Fibroblast of lung (primary cell): Measurements from ENCODE around the gene CD82. TPM values are rescaled to one million over a fixed set of nuclear protein-coding genes. Genes with fewer than 3 reads are reported as not detected.
"Not testable (repeated sequence)": the region's sequence is repeated elsewhere in the genome, so short reads cannot be mapped to it uniquely, and the experiment has no call there.

ENCODE experiments used
- DNase-seq, 2 donors: peaks; one replicate each; pipeline versions ENCODE4 v3.0.0 to v3.0.0-alpha.2; 2010; ENCODE audit warnings: low read depth in 2 of 2
- H2AFZ ChIP-seq: 2 replicates; pipeline ENCODE4 v1.5.1; 2012; ENCODE audit warnings: low read length, control low read depth, inconsistent platforms
- H3K27ac ChIP-seq: 2 replicates; pipeline ENCODE4 v1.5.1; 2011; ENCODE audit warnings: low read length, control low read depth; ENCODE audit not compliant: insufficient read depth
- H3K27me3 ChIP-seq: 2 replicates; pipeline ENCODE4 v1.5.1; 2011; ENCODE audit warnings: mild to moderate bottlenecking, low read length; ENCODE audit not compliant: control insufficient read depth, insufficient read depth
- H3K36me3 ChIP-seq: 2 replicates; pipeline ENCODE4 v1.5.1; 2011; ENCODE audit warnings: low read length; ENCODE audit not compliant: control insufficient read depth, insufficient read depth
- H3K4me1 ChIP-seq: 2 replicates; pipeline ENCODE4 v1.5.1; 2011; ENCODE audit warnings: low read length; ENCODE audit not compliant: control insufficient read depth, insufficient read depth; ENCODE audit errors: extremely low read depth
- H3K4me2 ChIP-seq: 2 replicates; pipeline ENCODE4 v1.5.1; 2011; ENCODE audit warnings: low read length, control low read depth; ENCODE audit not compliant: insufficient read depth; ENCODE audit errors: extremely low read depth
- H3K4me3 ChIP-seq, 4 experiments: fragments of 200-600 bp in 1 of 4; sonication (generic) in 1 of 4; replicated peaks in 1 of 4; 2 replicates each; pipeline ENCODE4 v1.5.1; 2011 to 2016; ENCODE audit warnings: low read length in 4 of 4, low read depth in 3 of 4, mild to moderate bottlenecking in 3 of 4, control low read depth in 2 of 4, inconsistent platforms in 1 of 4, mixed read lengths in 1 of 4; ENCODE audit not compliant: insufficient read depth in 1 of 4; ENCODE audit errors: control extremely low read depth in 1 of 4
- H3K79me2 ChIP-seq: 2 replicates; pipeline ENCODE4 v1.5.1; 2012; ENCODE audit warnings: mild to moderate bottlenecking, low read length, inconsistent platforms; ENCODE audit not compliant: control insufficient read depth, insufficient read depth
- H3K9ac ChIP-seq: 2 replicates; pipeline ENCODE4 v1.5.1; 2011; ENCODE audit warnings: mild to moderate bottlenecking, low read length, control low read depth; ENCODE audit not compliant: insufficient read depth
- H3K9me3 ChIP-seq: 2 replicates; pipeline ENCODE4 v1.5.1; 2012; ENCODE audit warnings: low read depth, low read length; ENCODE audit not compliant: control insufficient read depth, insufficient read depth
- H4K20me1 ChIP-seq: 2 replicates; pipeline ENCODE4 v1.5.1; 2011; ENCODE audit warnings: low read length; ENCODE audit not compliant: control insufficient read depth, insufficient read depth; ENCODE audit errors: extremely low read depth
- CTCF ChIP-seq, 2 donors: IDR thresholded peaks in 1 of 2; conservative IDR thresholded peaks in 1 of 2; 1 replicate in 1 of 2; 2 replicates in 1 of 2; pipeline ENCODE4 v1.5.1; 2011 to 2012; ENCODE audit warnings: low read length in 2 of 2, control low read depth in 1 of 2, inconsistent platforms in 1 of 2, low read depth in 1 of 2, mild to moderate bottlenecking in 1 of 2
- EZH2 ChIP-seq: IDR thresholded peaks from 2 replicates; pipeline ENCODE4 v1.5.1; 2012; ENCODE audit warnings: low read length, control low read depth, mild to moderate bottlenecking; ENCODE audit errors: missing control alignments
- polyA plus RNA-seq, 2 donors: library from polyadenylated mRNA; depleted of rRNA in 1 of 2; stranded (reverse) in 1 of 2; unstranded in 1 of 2; fragments of >200 nt; gene quantifications; 2 replicates each; pipeline ENCODE4 v1.2.1, GENCODE V29; 2011 to 2012; ENCODE audit warnings: missing spikeins in 1 of 2
- total RNA-seq: library from RNA; depleted of rRNA; stranded (reverse); fragments of >200 nt; gene quantifications from 2 replicates; pipeline ENCODE4 v1.2.1, GENCODE V29; 2014

CD82 gene
- total and polyA plus RNA-seq, 2 donors (not counting 1 experiment from before 2014, with no cell fraction given) = 54.2 to 114 TPM

GRCh38 chr11:44539971-44540370, 25.5 kb upstream of the CD82 start:
- Histone ChIP-seq H3K4me1 (no peaks in the 10 kb centered on the region), H3K27ac (no peak overlapping the region), H4K20me1 (no peaks in the 10 kb centered on the region), H2AFZ (no peak overlapping the region), H3K9ac (no peak overlapping the region), H3K36me3 (no peaks in the 10 kb centered on the region), H3K27me3 (no peaks in the 10 kb centered on the region), H3K9me3 (no peaks in the 10 kb centered on the region), H3K4me3 (no peak overlapping the region), H3K4me2 (no peak overlapping the region), H3K79me2 (no peaks in the 10 kb centered on the region)
- TF ChIP-seq EZH2 = no peak
- no peak for TF ChIP-seq CTCF (conservative IDR thresholded peaks at IDR 0.05 in 1 of 2, IDR thresholded peaks at IDR 0.05 in 1 of 2; ENCODE audit: low read depth in 1 of 2, low read length in 2 of 2)
- DNase-seq = no peak

- no peaks in the 10 kb centered on the region for H3K4me1 ChIP-seq
- TF ChIP-seq CTCF (conservative IDR thresholded peaks at IDR 0.05 in 1 of 2, IDR thresholded peaks at IDR 0.05 in 1 of 2; ENCODE audit: low read depth in 1 of 2, low read length in 2 of 2) (no peak), EZH2 (no peak)
- no peak for DNase-seq
- no peaks in the 10 kb centered on the region for H3K36me3 ChIP-seq
- no peak overlapping the region for H2AFZ ChIP-seq
- no peak overlapping the region for H3K4me2 ChIP-seq
- no peaks in the 10 kb centered on the region for H3K79me2 ChIP-seq
- no peak overlapping the region for H3K4me3 ChIP-seq
- no peaks in the 10 kb centered on the region for H4K20me1 ChIP-seq
- H3K27ac ChIP-seq = no peak overlapping the region
- no peak overlapping the region for H3K9ac ChIP-seq
- H3K27me3 ChIP-seq = no peaks in the 10 kb centered on the region
- no peaks in the 10 kb centered on the region for H3K9me3 ChIP-seq
Measured at GRCh38 chr11:44540667-44541066, 24.8 kb upstream of the CD82 start.

GRCh38 chr11:44542372-44542771, 23.1 kb upstream of the CD82 start:
- TF ChIP-seq CTCF (conservative IDR thresholded peaks at IDR 0.05 in 1 of 2, IDR thresholded peaks at IDR 0.05 in 1 of 2; ENCODE audit: low read depth in 1 of 2, low read length in 2 of 2) (no peak), EZH2 (no peak)
- H3K27me3 ChIP-seq = no peaks in the 10 kb centered on the region
- H3K9me3 ChIP-seq = no peaks in the 10 kb centered on the region

GRCh38 chr11:44546984-44547383, 18.5 kb upstream of the CD82 start:
- not testable (repeated sequence) for H2AFZ ChIP-seq, DNase-seq, H3K4me3 ChIP-seq, H4K20me1 ChIP-seq, H3K9ac ChIP-seq, H3K9me3 ChIP-seq, H3K4me1 ChIP-seq, H3K4me2 ChIP-seq, H3K27me3 ChIP-seq, H3K79me2 ChIP-seq, H3K27ac ChIP-seq, H3K36me3 ChIP-seq

More at GRCh38 chr11:44542372-44542771, 23.1 kb upstream of the CD82 start:
- H4K20me1 ChIP-seq = no peaks in the 10 kb centered on the region
- H3K79me2 ChIP-seq = no peaks in the 10 kb centered on the region
- no peak overlapping the region for H2AFZ ChIP-seq
- H3K4me3 ChIP-seq = no peak overlapping the region
- no peaks in the 10 kb centered on the region for H3K4me1 ChIP-seq
- no peak overlapping the region for H3K4me2 ChIP-seq
- H3K36me3 ChIP-seq = no peaks in the 10 kb centered on the region
- DNase-seq = no peak
- no peak overlapping the region for H3K27ac ChIP-seq
- H3K9ac ChIP-seq = no peak overlapping the region

DNA sequence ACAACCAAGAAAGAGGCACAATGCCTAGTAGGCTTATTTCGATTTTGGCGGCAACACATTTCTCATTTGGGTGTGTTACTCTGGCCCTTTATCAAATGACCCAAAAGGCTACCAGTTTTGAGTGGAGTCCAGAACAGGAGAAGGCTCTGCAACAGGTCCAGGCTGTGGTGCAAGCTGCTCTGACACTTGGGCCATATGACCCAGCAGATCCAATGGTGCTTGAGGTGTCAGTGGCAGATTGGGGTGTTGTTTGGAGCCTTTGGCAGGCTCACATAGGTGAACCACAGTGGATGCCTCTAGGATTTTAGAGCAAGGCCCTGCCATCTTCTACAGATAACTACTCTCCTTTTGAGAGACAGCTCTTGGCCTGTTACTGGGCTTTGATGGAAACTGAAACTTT, 17.9 kb upstream of the CD82 start:
- not testable (repeated sequence) for H3K27me3 ChIP-seq, H3K27ac ChIP-seq, H3K4me1 ChIP-seq, H3K4me3 ChIP-seq, H3K36me3 ChIP-seq, DNase-seq, H4K20me1 ChIP-seq, H3K9me3 ChIP-seq, H2AFZ ChIP-seq, H3K79me2 ChIP-seq, H3K9ac ChIP-seq, H3K4me2 ChIP-seq
